Stimulated activated CD8-positive, alpha-beta memory T cell treated with anti-CD3 and anti-CD28 coated beads, Interleukin-4, amount 100 ng/mL, for 48 hours (primary cell): ENCODE results near the gene GIGYF1.
A peak's percentile ranks its signal among the peaks of the same experiment; 100 is the strongest.

Source experiments
- DNase-seq: peaks from one replicate; pipeline ENCODE4 v3.0.0-alpha.2; 2020

Gene GIGYF1

GRCh38 chr7:100683659-100684533 is 10.2 kb downstream of the GIGYF1 start:
- no peak for DNase-seq

DNA sequence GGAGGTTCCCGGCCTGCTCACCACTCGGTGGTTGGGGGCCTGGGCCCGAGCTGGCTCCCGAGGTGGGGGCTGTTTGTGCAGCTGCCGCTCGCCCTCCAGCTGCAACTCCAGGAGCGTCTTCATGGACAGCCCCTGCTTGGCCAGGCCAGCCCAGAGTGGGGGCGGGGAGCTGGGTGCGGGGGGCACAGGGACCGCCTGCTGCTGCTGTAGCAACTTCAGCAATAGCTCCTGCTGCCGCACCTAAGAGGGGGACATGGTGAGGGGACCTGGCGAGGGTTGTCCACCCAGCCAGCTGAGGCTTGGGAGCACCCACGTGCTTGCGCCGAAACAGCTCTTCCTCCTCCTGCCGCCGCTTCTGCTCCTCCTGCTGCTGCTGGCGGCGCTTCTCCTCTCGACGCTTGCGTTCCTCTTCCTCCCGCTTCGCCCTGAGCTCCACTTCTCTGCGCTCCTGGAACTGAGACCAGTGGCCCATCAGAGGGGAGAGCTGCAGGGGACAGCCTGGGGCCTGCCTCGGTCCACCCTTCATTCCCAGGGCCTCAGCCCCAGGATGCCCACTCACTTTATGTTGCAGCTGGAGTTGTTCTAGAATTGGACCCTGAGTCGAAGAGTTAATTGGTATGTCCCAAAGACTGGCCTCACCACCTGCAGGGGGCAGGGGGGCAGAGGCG is 10.9 kb downstream of the GIGYF1 start:
- no peak for DNase-seq

- peak; percentile 54 for DNase-seq
These were observed 11.8 kb downstream of the GIGYF1 start for GRCh38 chr7:100682228-100682741.

DNA sequence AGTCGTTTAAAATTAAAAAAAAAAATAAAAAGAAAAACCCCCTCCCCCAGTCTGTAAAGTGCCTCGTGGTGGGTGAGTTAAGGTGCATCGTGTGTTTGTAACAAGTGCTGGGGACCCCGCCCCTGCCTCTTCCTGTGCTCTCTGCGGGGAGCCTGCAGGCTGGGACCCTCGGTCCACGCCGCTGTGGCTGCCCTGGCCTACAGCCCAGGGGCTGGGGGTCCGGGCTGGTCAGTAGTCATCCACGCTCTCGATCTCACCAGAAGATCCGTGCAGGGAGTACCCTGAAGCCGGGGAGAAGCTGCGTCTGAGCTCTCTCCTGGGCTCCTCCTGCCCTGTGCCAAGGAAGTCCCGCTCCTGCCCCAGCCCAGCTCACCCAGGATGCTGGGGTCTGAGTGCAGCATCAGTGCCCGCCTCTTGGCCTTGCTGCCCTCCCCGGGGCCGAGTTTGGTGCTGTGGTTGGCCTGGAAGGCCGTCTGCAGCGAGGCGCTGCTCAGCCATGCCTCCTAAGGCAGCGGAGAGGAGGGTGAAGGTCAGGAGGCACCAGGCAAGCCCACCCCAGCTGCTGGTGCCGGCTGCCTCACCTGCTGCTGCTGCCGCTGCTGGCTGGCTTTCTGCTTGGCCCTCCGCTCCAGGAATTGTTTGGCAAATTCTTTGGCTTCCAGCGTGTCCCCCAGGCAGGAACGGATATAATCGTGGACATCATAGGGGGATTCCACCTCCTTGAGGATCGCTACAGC is 12.4 kb downstream of the GIGYF1 start:
- DNase-seq = no peak

GRCh38 chr7:100680576-100681271 is 13.3 kb downstream of the GIGYF1 start:
- DNase-seq = no peak

DNA sequence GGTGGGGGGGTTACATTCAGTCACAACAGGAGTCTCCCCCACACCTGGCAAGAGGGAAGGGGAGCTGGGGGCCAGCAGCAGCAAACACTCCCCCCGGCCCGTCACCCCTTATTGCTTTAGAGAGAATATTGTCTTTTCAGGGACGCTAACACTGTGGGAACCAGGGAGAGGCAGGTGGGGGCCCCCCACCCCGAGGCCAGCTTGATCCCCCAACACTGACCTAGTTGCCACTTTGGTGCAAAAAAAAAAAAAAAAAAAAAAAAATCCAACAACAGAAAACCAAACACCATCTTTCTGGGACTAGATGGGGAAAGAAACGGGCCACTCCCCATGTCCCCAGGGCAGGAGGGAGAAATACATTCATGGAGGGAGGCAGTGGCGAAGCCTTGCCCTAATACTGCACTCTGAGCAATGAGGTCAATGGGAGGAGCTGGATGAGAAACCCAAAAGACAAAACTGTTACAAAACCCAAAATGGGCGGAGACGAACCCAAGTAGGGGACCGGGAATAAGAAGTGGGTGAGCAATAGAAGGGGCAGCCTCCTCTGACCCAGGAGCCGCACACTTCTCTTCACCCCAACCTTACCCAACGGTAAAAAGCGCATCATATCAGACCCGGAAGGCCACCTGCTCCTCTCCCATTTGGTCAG is 14.0 kb downstream of the GIGYF1 start:
- no peak for DNase-seq

DNA sequence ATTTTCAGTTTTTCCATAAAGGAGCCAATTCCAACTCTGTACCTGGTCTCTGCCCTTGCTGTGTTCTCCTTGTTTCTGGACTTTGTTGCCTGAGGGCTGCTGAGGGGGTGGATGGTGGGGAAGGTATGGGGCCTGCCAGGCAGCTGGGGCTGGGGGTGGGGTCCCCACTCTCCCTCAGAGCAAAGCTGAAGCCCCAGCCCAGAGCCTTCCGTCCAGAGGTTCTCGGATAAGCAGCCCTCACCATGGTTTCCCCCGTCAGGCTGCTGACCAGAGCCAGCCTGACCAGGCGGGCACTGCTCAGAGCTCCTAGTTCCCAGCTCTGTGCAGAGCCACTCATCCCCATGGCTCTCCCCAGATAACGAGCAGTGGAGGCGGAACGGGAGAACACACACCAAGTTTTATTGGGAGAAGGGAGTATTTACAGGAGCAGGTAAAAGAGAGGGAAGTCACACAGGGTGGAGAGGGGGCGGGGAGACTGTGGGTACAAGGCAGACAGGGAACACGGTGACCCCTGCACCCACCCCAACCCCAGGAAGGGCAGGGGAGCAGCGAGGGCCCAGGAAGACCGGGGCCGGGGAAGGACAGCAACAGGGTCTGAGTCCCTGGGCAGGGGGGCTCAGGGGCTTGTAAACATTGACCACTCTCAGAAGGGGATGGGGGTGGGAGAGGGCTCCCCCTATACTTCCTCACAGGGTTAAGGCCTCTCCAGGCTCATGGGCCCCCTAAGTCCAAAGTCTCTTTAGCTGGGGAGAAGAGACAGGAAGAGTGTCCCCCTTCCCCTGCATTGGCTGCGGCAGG is 14.7 kb downstream of the GIGYF1 start:
- no peak for DNase-seq

- DNase-seq = no peak
These were observed 15.6 kb downstream of the GIGYF1 start for GRCh38 chr7:100678291-100678984.

DNA sequence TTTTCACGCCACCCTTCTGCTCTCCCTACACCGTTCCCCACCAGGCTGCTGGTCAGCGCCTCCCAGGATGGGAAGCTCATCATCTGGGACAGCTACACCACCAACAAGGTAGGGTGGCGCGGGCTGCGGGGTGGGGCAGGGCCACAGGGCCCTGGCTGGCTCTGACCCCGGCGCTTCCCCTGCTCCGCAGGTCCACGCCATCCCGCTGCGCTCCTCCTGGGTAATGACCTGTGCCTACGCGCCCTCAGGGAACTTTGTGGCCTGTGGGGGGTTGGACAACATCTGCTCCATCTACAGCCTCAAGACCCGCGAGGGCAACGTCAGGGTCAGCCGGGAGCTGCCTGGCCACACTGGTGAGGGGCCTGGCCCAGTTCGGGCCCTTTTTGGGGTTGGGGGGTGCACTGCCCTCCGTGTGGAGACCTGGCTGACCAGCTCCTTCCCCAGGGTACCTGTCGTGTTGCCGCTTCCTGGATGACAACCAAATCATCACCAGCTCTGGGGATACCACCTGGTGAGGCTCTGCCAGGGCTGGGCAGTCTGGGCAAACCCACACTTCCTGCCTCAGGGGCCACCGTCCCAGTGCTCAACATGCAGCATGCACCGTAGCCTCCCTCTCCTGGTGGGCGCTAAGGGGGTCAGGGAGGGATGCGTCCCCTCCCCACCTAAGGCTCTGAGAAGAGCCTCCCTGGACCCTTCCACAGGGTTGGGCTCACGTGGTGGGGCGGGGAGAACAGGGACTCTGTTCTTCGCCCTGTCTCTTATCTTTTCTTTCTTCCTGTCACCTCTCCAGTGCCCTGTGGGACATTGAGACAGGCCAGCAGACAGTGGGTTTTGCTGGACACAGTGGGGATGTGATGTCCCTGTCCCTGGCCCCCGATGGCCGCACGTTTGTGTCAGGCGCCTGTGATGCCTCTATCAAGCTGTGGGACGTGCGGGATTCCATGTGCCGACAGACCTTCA is 16.5 kb downstream of the GIGYF1 start:
- no peak for DNase-seq

GRCh38 chr7:100676501-100677306 is 17.3 kb downstream of the GIGYF1 start:
- DNase-seq = no peak

- peak; percentile 83 for DNase-seq
These were observed 18.3 kb downstream of the GIGYF1 start for GRCh38 chr7:100675581-100676350.

DNA sequence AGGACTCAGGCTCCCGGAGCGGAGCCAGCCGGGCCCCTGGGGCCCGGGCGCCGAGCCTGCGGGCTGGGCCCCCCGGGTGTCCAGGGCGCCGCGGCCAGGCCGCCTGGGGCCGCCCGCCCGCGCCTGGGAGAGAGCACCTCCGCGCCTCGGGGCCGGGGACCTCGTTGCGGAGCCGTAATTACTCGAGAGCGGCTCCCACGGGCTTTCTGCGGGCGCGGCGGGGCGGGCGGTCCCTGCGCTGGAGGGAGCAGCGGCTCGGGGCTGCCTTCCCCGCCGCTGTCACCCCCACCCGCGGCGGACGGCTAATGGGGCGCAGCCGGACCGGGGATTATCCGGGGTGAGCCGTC is 19.0 kb downstream of the GIGYF1 start:
- peak; percentile 58 for DNase-seq

DNA sequence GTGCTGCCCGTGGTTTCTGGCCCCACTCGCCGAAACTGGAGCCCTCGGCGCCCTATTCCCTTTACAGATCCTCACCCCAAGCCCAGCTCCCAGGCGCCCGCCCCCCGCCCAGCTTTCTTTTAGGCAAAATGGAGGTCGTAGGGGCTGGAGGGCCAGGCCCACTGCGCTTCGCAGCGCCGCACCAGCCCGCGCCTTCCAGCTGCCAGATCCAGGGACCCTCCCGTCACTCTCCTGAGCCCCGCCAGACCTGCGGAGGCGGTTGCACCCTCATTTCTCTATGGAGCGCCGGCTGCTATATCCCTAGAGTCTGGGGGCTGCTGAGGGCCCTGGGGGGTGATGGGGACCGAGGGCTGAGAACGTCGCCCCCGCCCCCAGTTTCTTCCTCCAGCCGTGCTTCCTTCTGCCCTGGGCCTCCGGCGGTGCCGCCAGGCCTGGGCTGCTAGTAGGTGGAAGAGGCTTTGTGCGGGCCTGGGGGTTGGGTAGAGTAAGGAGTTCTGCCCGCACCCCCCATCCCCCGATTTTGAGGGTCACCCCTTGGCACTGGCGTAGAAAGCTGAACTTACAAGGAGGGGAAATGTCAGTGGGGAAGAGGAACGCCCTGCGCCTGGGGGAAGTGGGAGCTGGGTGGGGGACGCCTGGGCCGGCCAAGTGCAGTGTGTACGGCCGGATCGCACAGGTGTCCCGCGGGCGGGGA is 19.5 kb downstream of the GIGYF1 start:
- DNase-seq = peak; percentile 51

GRCh38 chr7:100673942-100674410 is 20.1 kb downstream of the GIGYF1 start:
- peak; percentile 66 for DNase-seq

- DNase-seq = peak; percentile 100
These were observed 20.6 kb downstream of the GIGYF1 start, which contains the start of gene GNB2 for GRCh38 chr7:100673302-100673941. Gene GNB2 (plus strand): TSS chr7:100673740. CDS start chr7:100676266, 2,526 bp downstream.
